GM12892 (cell line): ENCODE results near the gene ATP8B3.

Source experiments
- POLR2A ChIP-seq: IDR thresholded peaks from 2 replicates; pipeline ENCODE4 v1.6.1; 2011; ENCODE audit warnings: low read depth, low read length, control low read depth
- POLR2AphosphoS5 ChIP-seq: IDR thresholded peaks from 2 replicates; pipeline ENCODE4 v1.6.1; 2011; ENCODE audit warnings: low read depth, low read length, control low read depth
- TAF1 ChIP-seq: IDR thresholded peaks from 2 replicates; pipeline ENCODE4 v1.6.1; 2011; ENCODE audit warnings: low read depth, mild to moderate bottlenecking, control low read depth, low read length, borderline replicate concordance

- TF ChIP-seq POLR2A (no peak), POLR2AphosphoS5 (no peak), TAF1 (no peak)
Observed at GRCh38 chr19:1823020-1823419, 10.9 kb upstream of the ATP8B3 start.
